SU-DHL-6 (cell line): ENCODE data around the gene MYO7B.

Experiments used
- H2AFZ ChIP-seq: fragments of 200-600 bp; sonication (generic); 2 replicates; pipeline ENCODE4 v1.6.1; 2014; ENCODE audit warnings: low read depth, mild to moderate bottlenecking, moderate library complexity, mixed read lengths, antibody characterized with exemption, low read length; ENCODE audit not compliant: severe bottlenecking
- H3F3A ChIP-seq: fragments of 200-600 bp; shearing (Covaris generic); 2 replicates; pipeline ENCODE4 v1.6.0; 2016; ENCODE audit warnings: antibody characterized with exemption, mild to moderate bottlenecking; ENCODE audit not compliant: insufficient read depth
- H3K27ac ChIP-seq: fragments of 200-600 bp; sonication (generic); 2 replicates; pipeline ENCODE4 v1.5.1; 2016; ENCODE audit warnings: low read depth, mild to moderate bottlenecking, low read length, moderate library complexity, mixed read lengths
- H3K27me3 ChIP-seq: fragments of 200-600 bp; sonication (generic), shearing (Covaris generic); 2 replicates; pipeline ENCODE4 v1.6.0; 2014; ENCODE audit warnings: mild to moderate bottlenecking, low read length
- H3K36me3 ChIP-seq: fragments of 200-600 bp; sonication (generic); 2 replicates; pipeline ENCODE4 v1.6.1; 2014; ENCODE audit warnings: mild to moderate bottlenecking, low read length, mixed read lengths
- H3K4me2 ChIP-seq: fragments of 300-600, 200-600 bp; shearing (Covaris generic), sonication (generic); 2 replicates; pipeline ENCODE4 v1.6.0; 2014; ENCODE audit warnings: low read length, low read depth, mild to moderate bottlenecking; ENCODE audit not compliant: poor library complexity, severe bottlenecking
- H3K4me3 ChIP-seq: fragments of 200-600 bp; sonication (generic); 2 replicates; pipeline ENCODE4 v1.5.1; 2014; ENCODE audit warnings: antibody characterized with exemption, low read length, mild to moderate bottlenecking, mixed read lengths; ENCODE audit not compliant: insufficient read depth, poor library complexity, severe bottlenecking
- H3K79me2 ChIP-seq: fragments of 200-600 bp; sonication (generic); 2 replicates; pipeline ENCODE4 v1.6.1; 2014; ENCODE audit warnings: mild to moderate bottlenecking, low read length, moderate library complexity; ENCODE audit not compliant: insufficient read depth
- H3K9ac ChIP-seq: fragments of 200-600 bp; sonication (generic); 2 replicates; pipeline ENCODE4 v1.7.0; 2014; ENCODE audit warnings: mild to moderate bottlenecking, low read length
- H3K9me2 ChIP-seq: fragments of 200-600 bp; sonication (generic); replicated peaks from 2 replicates; pipeline ENCODE4 v1.6.1; 2014; ENCODE audit warnings: low read length; ENCODE audit not compliant: insufficient read depth
- H3K9me3 ChIP-seq: fragments of 200-600 bp; sonication (generic); 2 replicates; pipeline ENCODE4 v1.6.1; 2014; ENCODE audit warnings: low read length, mixed read lengths; ENCODE audit not compliant: insufficient read depth
- H4K20me1 ChIP-seq: fragments of 200-600 bp; sonication (generic); 2 replicates; pipeline ENCODE4 v1.6.1; 2014; ENCODE audit warnings: low read depth, mild to moderate bottlenecking, antibody characterized with exemption, low read length, moderate library complexity, mixed read lengths
- CTCF ChIP-seq: fragments of 200-600 bp; sonication (generic); IDR thresholded peaks from one replicate; pipeline ENCODE4 v1.5.1; 2017; ENCODE audit warnings: antibody characterized with exemption, mild to moderate bottlenecking, low read length, moderate library complexity; ENCODE audit not compliant: insufficient read depth, poor library complexity, severe bottlenecking
- EZH2phosphoT487 ChIP-seq: fragments of 200-600 bp; sonication (generic), shearing (Covaris generic); conservative IDR thresholded peaks from 2 replicates; pipeline ENCODE4 v1.6.1; 2018; ENCODE audit warnings: mild to moderate bottlenecking, antibody characterized with exemption, low read length, moderate library complexity, mixed read lengths

The MYO7B gene

GRCh38 chr2:127683757-127684156 lies 148.3 kb downstream of the MYO7B start:
- H3K27ac ChIP-seq, result no peak overlapping the region
- no peak overlapping the region for H3K9ac ChIP-seq
- H3K27me3 ChIP-seq, result no peaks in the 10 kb centered on the region
- no peaks in the 10 kb centered on the region for H3F3A ChIP-seq
- no peaks in the 10 kb centered on the region for H4K20me1 ChIP-seq
- no peaks in the 10 kb centered on the region for H3K36me3 ChIP-seq
- H3K4me3 ChIP-seq, result no peak overlapping the region
- TF ChIP-seq CTCF (no peak), EZH2phosphoT487 (no peak)
- no peaks in the 10 kb centered on the region for H3K9me2 ChIP-seq
- H3K9me3 ChIP-seq, result no peaks in the 10 kb centered on the region
- no peaks in the 10 kb centered on the region for H3K79me2 ChIP-seq
- H3K4me2 ChIP-seq, result no peak overlapping the region
- H2AFZ ChIP-seq, result no peak overlapping the region

GRCh38 chr2:127685410-127686080 lies 150.1 kb downstream of the MYO7B start:
- Histone ChIP-seq H2AFZ (no peak overlapping the region), H3K9me2 (no peaks in the 10 kb centered on the region), H4K20me1 (no peaks in the 10 kb centered on the region), H3K27ac (no peak overlapping the region), H3K4me2 (no peak overlapping the region), H3F3A (no peaks in the 10 kb centered on the region), H3K79me2 (no peaks in the 10 kb centered on the region), H3K9me3 (peaks cover 9% of the 10 kb centered on the region; the same call in 1 of the 2 replicates), H3K4me3 (no peak overlapping the region), H3K9ac (no peak overlapping the region), H3K36me3 (no peaks in the 10 kb centered on the region), H3K27me3 (no peaks in the 10 kb centered on the region)
- TF ChIP-seq CTCF (no peak), EZH2phosphoT487 (no peak)
